Measurements from ENCODE around the gene FNBP1. TPM values are rescaled to one million over a fixed set of nuclear protein-coding genes. Genes with fewer than 3 reads are reported as not detected.
A peak's percentile ranks its signal among the peaks of the same experiment; 100 is the strongest.

FNBP1 gene
- total and polyA plus RNA-seq, 3 donors from 2014 or later: 37.9 to 89.2 (median 76.6) TPM

- H3K27me3 ChIP-seq: no peaks in the 10 kb centered on the region
- peak overlapping the region in 1 of 2 donors; percentile 94 for H3K4me3 ChIP-seq
- intact Hi-C loops (cut with DNase I; ENCODE audit: low total_unique reads): no loop called here
- 31 to 52% methylated on average over 8 of the region's 8 CpGs for WGBS, 2 donors
- no peak for TF ChIP-seq CTCF (IDR thresholded peaks at IDR 0.05)
- TF ChIP-seq POLR2A (IDR thresholded peaks at IDR 0.05): no peak
- H3K9me3 ChIP-seq: no peaks in the 10 kb centered on the region
- H3K36me3 ChIP-seq (ENCODE audit: low read depth, missing control alignments): no peaks in the 10 kb centered on the region
- peaks cover 21% of the 10 kb centered on the region for H3K4me1 ChIP-seq
- no peak overlapping the region for H3K27ac ChIP-seq
- no peak for DNase-seq
These were observed 11.8 kb upstream of the FNBP1 start for GRCh38 chr9:130054820-130055219.

- TF ChIP-seq CTCF (IDR thresholded peaks at IDR 0.05) (no peak), POLR2A (IDR thresholded peaks at IDR 0.05) (no peak)
- WGBS, 2 donors: 0 to 1% methylated on average over 12 to 14 of the region's 14 CpGs
- H3K36me3 ChIP-seq (ENCODE audit: low read depth, missing control alignments): no peaks in the 10 kb centered on the region
- intact Hi-C loops (cut with DNase I; ENCODE audit: low total_unique reads): no loop called here
- DNase-seq: no peak
- H3K27me3 ChIP-seq: no peaks in the 10 kb centered on the region
- peak overlapping the region; percentile 94 to 99 for H3K4me3 ChIP-seq
- no peaks in the 10 kb centered on the region for H3K9me3 ChIP-seq
- H3K4me1 ChIP-seq: peaks cover 21% of the 10 kb centered on the region
- peak overlapping the region; percentile 70 to 84 for H3K27ac ChIP-seq
These were observed 11.4 kb upstream of the FNBP1 start for GRCh38 chr9:130054325-130054786.

- peak within 1 kb of the TSS; percentile 70 to 84 for H3K27ac ChIP-seq
- WGBS, 2 donors: 0 to 1% methylated on average over 11 to 57 of the region's 64 CpGs
These were observed 10.7 kb upstream of the FNBP1 start, which contains the start of gene GPR107 for GRCh38 chr9:130053504-130054324. Gene GPR107 (plus strand): TSS chr9:130053906. CDS start chr9:130053933, 27 bp downstream.

GRCh38 chr9:130053109-130053503 lies 10.1 kb upstream of the FNBP1 start:
- peak overlapping the region; percentile 70 to 84 for H3K27ac ChIP-seq
- peak overlapping the region; percentile 94 to 99 for H3K4me3 ChIP-seq
- DNase-seq: no peak
- H3K4me1 ChIP-seq: peaks cover 21% of the 10 kb centered on the region
- H3K27me3 ChIP-seq: no peaks in the 10 kb centered on the region
- no peaks in the 10 kb centered on the region for H3K36me3 ChIP-seq (ENCODE audit: low read depth, missing control alignments)
- WGBS, 2 donors: 4 to 11% methylated on average over 9 of the region's 9 CpGs
- H3K9me3 ChIP-seq: no peaks in the 10 kb centered on the region
- intact Hi-C loops (cut with DNase I; ENCODE audit: low total_unique reads): no loop called here
- TF ChIP-seq POLR2A (IDR thresholded peaks at IDR 0.05) (no peak), CTCF (IDR thresholded peaks at IDR 0.05) (no peak)

More at GRCh38 chr9:130053504-130054324, 10.7 kb upstream of the FNBP1 start, which contains the start of gene GPR107:
- Histone ChIP-seq H3K9me3 (no peaks in the 10 kb centered on the region), H3K36me3 (ENCODE audit: low read depth, missing control alignments) (no peaks in the 10 kb centered on the region), H3K27me3 (no peaks in the 10 kb centered on the region), H3K4me1 (peaks cover 21% of the 10 kb centered on the region), H3K4me3 (peak within 1 kb of the TSS; percentile 94 to 99)
- DNase-seq: peak; percentile 85
- TF ChIP-seq CTCF (IDR thresholded peaks at IDR 0.05) (no peak), POLR2A (IDR thresholded peaks at IDR 0.05) (no peak)
- intact Hi-C loops (cut with DNase I; ENCODE audit: low total_unique reads): no loop called here
